Neural cell (in vitro differentiated cells): ENCODE results near the gene HSF5. TPM values are rescaled to one million over a fixed set of nuclear protein-coding genes. Genes with fewer than 3 reads are reported as not detected.

Experiments
- H2AFZ ChIP-seq: fragments of 200-600, 300-800 bp; sonication (generic), shearing (Covaris generic); 2 replicates; pipeline ENCODE4 v1.6.0; 2014; ENCODE audit warnings: low read depth, mild to moderate bottlenecking, antibody characterized with exemption, low read length, moderate library complexity
- H3F3A ChIP-seq: fragments of 200-600 bp; shearing (Covaris generic); 2 replicates; pipeline ENCODE4 v1.6.1; 2016; ENCODE audit warnings: mild to moderate bottlenecking, moderate library complexity, mixed read lengths, antibody characterized with exemption, low read length; ENCODE audit not compliant: insufficient read depth, poor library complexity, severe bottlenecking
- H3K27ac ChIP-seq: fragments of 200-600, 300-800 bp; sonication (generic), shearing (Covaris generic); 2 replicates; pipeline ENCODE4 v1.5.1; 2014; ENCODE audit warnings: mild to moderate bottlenecking, low read length, moderate library complexity
- H3K27me3 ChIP-seq: fragments of 300-800, 200-600 bp; sonication (generic), shearing (Covaris generic); 2 replicates; pipeline ENCODE4 v1.6.0; 2014; ENCODE audit warnings: mild to moderate bottlenecking, low read depth, low read length, moderate library complexity; ENCODE audit not compliant: insufficient read depth
- H3K36me3 ChIP-seq: fragments of 300-800, 200-600 bp; sonication (generic), shearing (Covaris generic); 2 replicates; pipeline ENCODE4 v1.5.1; 2014; ENCODE audit warnings: mild to moderate bottlenecking, antibody characterized with exemption, low read length, moderate library complexity; ENCODE audit not compliant: insufficient read depth
- H3K4me2 ChIP-seq: fragments of 300-800, 200-600 bp; sonication (generic), shearing (Covaris generic); 2 replicates; pipeline ENCODE4 v1.6.0; 2014; ENCODE audit warnings: mild to moderate bottlenecking, low read length
- H3K4me3 ChIP-seq: fragments of 300-800, 200-600 bp; sonication (generic), shearing (Covaris generic); 2 replicates; pipeline ENCODE4 v1.5.1; 2014; ENCODE audit warnings: mild to moderate bottlenecking, low read length, moderate library complexity
- H3K79me2 ChIP-seq: fragments of 200-600 bp; shearing (Covaris generic); replicated peaks from 2 replicates; pipeline ENCODE4 v1.6.0; 2014; ENCODE audit warnings: mild to moderate bottlenecking, low read length, moderate library complexity; ENCODE audit not compliant: insufficient read depth
- H3K9ac ChIP-seq: fragments of 300-800, 200-600 bp; sonication (generic), shearing (Covaris generic); 2 replicates; pipeline ENCODE4 v1.6.1; 2016; ENCODE audit warnings: mild to moderate bottlenecking, low read length, mixed read lengths
- H3K9me2 ChIP-seq: fragments of 200-600 bp; shearing (Covaris generic); 2 replicates; pipeline ENCODE4 v1.6.1; 2016; ENCODE audit warnings: mild to moderate bottlenecking, low read length, mixed read lengths; ENCODE audit not compliant: insufficient read depth
- H3K9me3 ChIP-seq: fragments of 200-600, 300-800 bp; sonication (generic), shearing (Covaris generic); 2 replicates; pipeline ENCODE4 v1.6.1; 2016; ENCODE audit warnings: mild to moderate bottlenecking, mixed run types, low read length, moderate library complexity, mixed read lengths
- H4K20me1 ChIP-seq: fragments of 200-600 bp; shearing (Covaris generic); 2 replicates; pipeline ENCODE4 v1.6.1; 2016; ENCODE audit warnings: mild to moderate bottlenecking, mixed run types; ENCODE audit not compliant: insufficient read depth
- CTCF ChIP-seq: fragments of 450-650 bp; IDR thresholded peaks from 2 replicates; pipeline ENCODE4 v1.5.1; 2014; ENCODE audit warnings: antibody characterized with exemption, mild to moderate bottlenecking, moderate library complexity; ENCODE audit not compliant: poor library complexity, severe bottlenecking
- EP300 ChIP-seq: fragments of 450-650 bp; conservative IDR thresholded peaks from 2 replicates; pipeline ENCODE4 v1.6.1; 2014; ENCODE audit warnings: antibody characterized with exemption, mild to moderate bottlenecking, moderate library complexity; ENCODE audit not compliant: poor library complexity, severe bottlenecking
- EZH2 ChIP-seq: fragments of 200-600, 300-800 bp; shearing (Covaris generic), sonication (generic); IDR thresholded peaks from 2 replicates; pipeline ENCODE4 v1.6.1; 2014; ENCODE audit warnings: antibody characterized with exemption, low read length, borderline replicate concordance, mild to moderate bottlenecking; ENCODE audit not compliant: insufficient read depth, poor library complexity, severe bottlenecking
- MXI1 ChIP-seq: fragments of 450-650 bp; conservative IDR thresholded peaks from 2 replicates; pipeline ENCODE4 v1.6.1; 2014; ENCODE audit warnings: antibody characterized with exemption, mild to moderate bottlenecking; ENCODE audit not compliant: poor library complexity, severe bottlenecking
- POLR2AphosphoS5 ChIP-seq: IDR thresholded peaks from 2 replicates; pipeline ENCODE4 v1.6.1; 2012
- RAD21 ChIP-seq: fragments of 450-650 bp; conservative IDR thresholded peaks from 2 replicates; pipeline ENCODE4 v1.6.1; 2014; ENCODE audit warnings: antibody characterized with exemption, mild to moderate bottlenecking, moderate library complexity
- REST ChIP-seq: IDR thresholded peaks from 2 replicates; pipeline ENCODE4 v1.6.1; 2012; ENCODE audit warnings: borderline replicate concordance
- SMC3 ChIP-seq: fragments of 450-650 bp; conservative IDR thresholded peaks from 2 replicates; pipeline ENCODE4 v1.6.1; 2014; ENCODE audit warnings: antibody characterized with exemption, mild to moderate bottlenecking, moderate library complexity; ENCODE audit not compliant: poor library complexity
- TAF1 ChIP-seq: IDR thresholded peaks from 2 replicates; pipeline ENCODE4 v1.6.1; 2012; ENCODE audit warnings: low read depth
- polyA plus RNA-seq: library from polyadenylated mRNA; depleted of rRNA; stranded (reverse); fragments of >200 nt; gene quantifications from 2 replicates; pipeline ENCODE4 v1.2.3, GENCODE V29; 2014

Gene HSF5
- polyA plus RNA-seq, 1 donor from 2014 or later: 0.21 TPM

- no peaks in the 10 kb centered on the region for H3K27me3 ChIP-seq
- peaks cover 9% of the 10 kb centered on the region for H3K36me3 ChIP-seq
- H3K27ac ChIP-seq: peak overlapping the region; percentile 95
- no peaks in the 10 kb centered on the region for H4K20me1 ChIP-seq
- peak overlapping the region; percentile 99 for H3K4me3 ChIP-seq
- H3K9me2 ChIP-seq: no peaks in the 10 kb centered on the region
- H3F3A ChIP-seq: no peaks in the 10 kb centered on the region
- no peaks in the 10 kb centered on the region for H3K9me3 ChIP-seq
- H2AFZ ChIP-seq: peak overlapping the region; percentile 49
- peak; percentile 37 for TF ChIP-seq RAD21
- TF ChIP-seq POLR2AphosphoS5: peak; percentile 88
- peak; percentile 75 for TF ChIP-seq TAF1
- TF ChIP-seq EP300: peak; percentile 47
- peak; percentile 75 for TF ChIP-seq CTCF
- TF ChIP-seq SMC3: peak; percentile 55
- peak; percentile 81 for TF ChIP-seq REST
- TF ChIP-seq EZH2: no peak
- TF ChIP-seq MXI1: peak; percentile 26
- H3K4me2 ChIP-seq: peak overlapping the region; percentile 75
- peak overlapping the region; percentile 93 for H3K9ac ChIP-seq
- H3K79me2 ChIP-seq: peaks cover 50% of the 10 kb centered on the region
Measured at GRCh38 chr17:58513267-58513964, 25.2 kb upstream of the HSF5 start.

GRCh38 chr17:58510075-58510474 lies 21.9 kb upstream of the HSF5 start:
- Histone ChIP-seq H3F3A (no peaks in the 10 kb centered on the region), H3K4me3 (no peak overlapping the region), H3K27me3 (no peaks in the 10 kb centered on the region), H3K9me2 (no peaks in the 10 kb centered on the region), H4K20me1 (no peaks in the 10 kb centered on the region), H3K4me2 (no peak overlapping the region), H2AFZ (no peak overlapping the region), H3K9me3 (no peaks in the 10 kb centered on the region), H3K36me3 (peaks cover 9% of the 10 kb centered on the region), H3K79me2 (peaks cover 37% of the 10 kb centered on the region), H3K9ac (no peak overlapping the region), H3K27ac (no peak overlapping the region)
- TF ChIP-seq TAF1: no peak
- no peak for TF ChIP-seq REST
- TF ChIP-seq EZH2: no peak
- TF ChIP-seq EP300: no peak
- TF ChIP-seq MXI1: no peak
- no peak for TF ChIP-seq CTCF
- TF ChIP-seq POLR2AphosphoS5: no peak
- TF ChIP-seq RAD21: no peak
- no peak for TF ChIP-seq SMC3
